HG03442 (cell line): ENCODE data around the gene SLC20A1.
"Not testable (repeated sequence)": the region's sequence is repeated elsewhere in the genome, so short reads cannot be mapped to it uniquely, and the experiment has no call there.

Experiments used
- ATAC-seq: cut with Tn5 transposase; IDR thresholded peaks from one replicate; pipeline ENCODE4 v1.9.1; 2021; ENCODE audit warnings: mild to moderate bottlenecking, moderate library complexity; ENCODE audit not compliant: unreplicated experiment

Gene SLC20A1, protein sequence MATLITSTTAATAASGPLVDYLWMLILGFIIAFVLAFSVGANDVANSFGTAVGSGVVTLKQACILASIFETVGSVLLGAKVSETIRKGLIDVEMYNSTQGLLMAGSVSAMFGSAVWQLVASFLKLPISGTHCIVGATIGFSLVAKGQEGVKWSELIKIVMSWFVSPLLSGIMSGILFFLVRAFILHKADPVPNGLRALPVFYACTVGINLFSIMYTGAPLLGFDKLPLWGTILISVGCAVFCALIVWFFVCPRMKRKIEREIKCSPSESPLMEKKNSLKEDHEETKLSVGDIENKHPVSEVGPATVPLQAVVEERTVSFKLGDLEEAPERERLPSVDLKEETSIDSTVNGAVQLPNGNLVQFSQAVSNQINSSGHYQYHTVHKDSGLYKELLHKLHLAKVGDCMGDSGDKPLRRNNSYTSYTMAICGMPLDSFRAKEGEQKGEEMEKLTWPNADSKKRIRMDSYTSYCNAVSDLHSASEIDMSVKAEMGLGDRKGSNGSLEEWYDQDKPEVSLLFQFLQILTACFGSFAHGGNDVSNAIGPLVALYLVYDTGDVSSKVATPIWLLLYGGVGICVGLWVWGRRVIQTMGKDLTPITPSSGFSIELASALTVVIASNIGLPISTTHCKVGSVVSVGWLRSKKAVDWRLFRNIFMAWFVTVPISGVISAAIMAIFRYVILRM

DNA sequence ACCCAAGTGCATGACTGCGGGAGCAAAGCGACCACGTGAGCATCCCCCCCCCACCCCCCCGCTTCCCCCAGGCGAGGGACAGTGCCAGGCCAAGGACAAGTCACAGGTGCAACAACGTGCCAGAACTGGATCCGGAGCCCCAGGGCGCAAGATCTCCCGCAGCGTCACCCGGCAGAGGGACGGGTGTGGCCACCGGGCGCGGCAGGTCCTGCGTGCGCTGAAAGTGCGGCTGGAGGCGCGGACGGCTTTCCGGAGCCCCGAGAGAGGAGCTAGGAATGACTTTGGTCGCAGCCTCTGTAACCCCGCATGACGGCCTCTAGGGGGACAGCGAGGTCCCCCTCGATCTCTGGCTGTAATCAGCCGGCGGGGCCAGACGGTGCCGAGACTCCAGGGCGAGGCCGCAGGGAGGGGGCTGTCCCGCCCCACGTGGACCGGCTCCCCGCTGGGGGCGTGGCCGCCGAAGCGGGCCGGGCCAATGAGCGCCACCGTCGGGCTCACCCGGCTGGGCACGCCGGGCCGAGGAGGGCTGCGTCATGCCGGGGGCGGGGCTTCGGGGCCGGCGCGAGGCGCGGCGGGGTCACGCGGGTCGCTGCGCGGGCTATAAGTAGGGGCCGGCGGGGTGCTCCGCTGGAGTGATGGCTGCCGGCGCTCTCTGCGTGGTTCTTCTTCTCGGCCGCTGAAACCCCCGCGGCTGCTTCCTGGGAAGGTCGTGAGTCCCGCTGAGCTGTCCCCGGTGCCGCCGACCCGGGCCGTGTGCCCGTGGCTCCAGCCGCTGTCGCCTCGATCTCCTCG is at the start of gene SLC20A1:
Gene SLC20A1 (plus strand): TSS at position 630 of the 792 bp plus-strand sequence. CDS start 890 bp downstream, outside the sequence.
- peak; percentile 87 for ATAC-seq

DNA sequence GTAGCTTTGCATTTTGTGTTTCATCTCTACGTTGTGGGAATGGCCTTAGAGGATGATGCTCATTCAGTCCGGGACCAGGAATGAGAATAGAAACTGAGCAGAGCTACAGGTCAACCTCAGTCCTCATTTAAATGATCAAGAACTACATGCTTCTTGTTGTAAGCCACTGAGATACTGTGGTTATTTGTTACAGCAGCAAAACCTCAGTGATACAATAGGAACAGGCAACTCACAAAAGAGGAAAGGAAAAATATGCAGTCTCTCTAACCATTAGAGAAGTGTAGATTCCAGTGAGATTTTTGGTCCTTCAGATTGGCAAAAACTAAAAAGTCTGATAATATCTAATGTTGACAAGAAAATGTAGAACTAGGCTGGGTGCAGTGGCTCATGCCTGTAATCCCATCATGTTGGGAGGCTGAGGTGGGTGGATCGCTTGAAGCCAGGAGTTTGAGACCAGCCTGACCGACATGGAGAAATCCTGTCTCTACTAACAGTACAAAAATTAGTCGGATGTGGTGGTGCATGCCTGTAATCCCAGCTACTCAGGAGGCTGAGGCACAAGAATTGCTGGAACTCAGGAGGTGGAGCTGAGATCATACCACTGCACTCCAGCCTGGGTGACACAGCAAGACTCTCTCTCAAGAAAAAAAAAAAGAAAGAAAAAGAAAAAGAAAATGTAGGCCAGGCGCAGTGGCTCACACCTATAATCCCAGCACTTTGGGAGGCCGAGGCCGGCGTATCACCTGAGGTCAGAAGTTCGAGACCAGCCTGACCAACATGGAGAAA is 48.0 kb upstream of the SLC20A1 start:
- no peak for ATAC-seq

DNA sequence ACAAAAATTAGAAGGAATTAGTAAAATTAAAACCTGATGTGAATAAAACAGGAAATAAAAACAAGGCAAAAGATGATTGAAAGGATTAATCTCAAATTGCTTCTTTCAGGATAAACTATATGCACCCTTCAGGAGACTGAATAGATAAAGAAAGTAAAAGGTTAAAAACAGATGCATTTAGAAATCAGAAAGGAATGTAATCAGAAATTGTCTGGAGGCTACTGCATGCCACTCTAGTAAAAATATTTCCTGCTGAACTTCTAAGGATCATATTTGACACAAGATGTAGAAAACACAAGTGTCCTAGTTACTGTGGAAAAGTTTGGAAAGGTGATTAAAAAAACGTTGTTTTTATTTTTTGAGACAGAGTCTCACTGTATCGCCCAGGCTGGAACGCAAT is 45.1 kb upstream of the SLC20A1 start:
- no peak for ATAC-seq

DNA sequence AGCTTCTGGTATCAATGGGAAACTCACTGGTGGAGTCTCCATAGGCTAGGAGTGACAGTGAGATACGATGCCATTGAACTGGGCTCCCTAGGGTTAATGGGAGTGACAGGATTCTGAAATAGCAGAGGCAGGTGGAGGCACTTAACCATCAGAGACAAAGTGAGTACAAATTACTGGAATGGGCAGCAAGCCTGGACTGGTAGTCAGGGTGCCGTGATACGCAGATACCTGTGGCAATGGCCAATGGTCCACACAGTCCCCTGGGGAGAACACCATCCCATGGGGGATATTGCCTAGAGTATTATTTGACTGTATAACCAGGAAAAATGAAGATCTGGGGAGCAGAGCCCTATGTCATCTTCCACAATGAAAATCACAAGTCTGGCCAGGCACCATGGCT is 44.0 kb upstream of the SLC20A1 start:
- no peak for ATAC-seq

DNA sequence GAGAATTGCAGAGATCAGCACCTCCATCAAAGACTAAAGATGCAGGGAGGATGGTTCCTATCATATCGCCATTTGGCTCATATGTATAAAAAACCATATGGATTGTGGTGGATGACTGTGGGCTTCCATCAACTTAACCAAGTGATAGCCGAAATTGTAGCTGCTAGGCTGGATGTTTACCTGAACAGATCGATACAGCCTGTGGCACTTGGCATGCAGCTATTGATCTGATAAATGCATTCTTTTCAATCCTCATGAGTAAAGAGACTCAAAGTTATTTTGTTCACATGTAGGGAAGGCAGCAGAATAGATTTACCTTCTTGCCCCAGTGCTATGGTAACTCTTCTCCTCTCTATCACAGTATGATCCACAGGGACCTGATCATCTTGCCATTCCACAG is 42.8 kb upstream of the SLC20A1 start:
- no peak for ATAC-seq

DNA sequence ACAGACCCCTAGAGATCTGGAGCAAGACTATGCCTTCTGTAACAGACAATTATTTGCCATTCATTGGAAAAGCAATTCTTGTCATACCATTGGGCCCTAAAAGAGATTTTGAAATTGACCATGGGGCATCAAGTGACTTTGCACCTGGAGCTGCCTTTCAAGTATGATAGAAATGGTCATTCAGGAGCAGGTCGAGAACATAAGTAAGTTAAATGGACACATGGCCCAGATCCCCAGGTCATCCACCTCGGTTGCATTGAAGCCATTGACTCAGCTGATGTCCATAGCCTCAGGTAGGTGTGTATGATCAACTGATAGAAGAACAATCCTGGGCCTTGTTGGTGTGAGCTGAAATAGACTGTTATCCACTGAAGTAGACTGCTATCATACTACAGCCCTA is 42.0 kb upstream of the SLC20A1 start:
- no peak for ATAC-seq

DNA sequence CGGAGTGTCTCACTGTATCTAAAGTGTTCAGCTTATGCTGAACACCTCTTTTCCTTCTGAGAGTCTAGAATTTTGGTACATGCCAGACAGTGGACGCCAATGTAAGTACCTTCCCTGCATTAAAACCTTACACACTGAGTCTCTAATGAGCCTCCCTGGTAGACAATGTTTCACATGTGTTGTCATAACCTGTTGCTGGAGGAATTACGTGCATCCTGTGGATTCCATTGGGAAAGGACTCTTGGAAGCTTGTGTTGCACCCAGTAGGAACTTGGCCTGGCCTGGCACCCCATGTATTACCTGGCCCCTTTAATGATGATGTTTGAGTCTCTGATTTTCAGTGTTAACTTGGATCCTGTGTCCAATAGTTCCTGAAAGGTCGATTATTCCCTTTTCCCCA is 40.8 kb upstream of the SLC20A1 start:
- no peak for ATAC-seq

DNA sequence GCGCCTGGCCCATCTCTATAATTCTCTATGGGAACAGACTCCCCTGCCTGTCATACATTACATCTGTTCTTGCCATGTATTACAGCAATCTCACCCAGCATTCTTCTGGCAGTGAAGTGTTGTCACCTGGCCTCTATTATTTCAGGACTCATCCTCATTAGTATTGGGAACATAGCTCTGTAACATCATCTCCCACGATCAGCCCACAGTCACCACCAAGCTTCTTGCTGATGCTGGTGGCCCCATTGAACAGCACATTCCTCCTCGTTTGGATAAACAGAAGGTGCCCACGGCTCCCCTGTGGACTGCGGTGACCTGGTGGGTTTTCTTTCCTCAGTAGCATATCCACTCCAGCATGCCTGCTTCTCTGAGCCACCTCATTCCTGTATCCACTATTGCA is 39.8 kb upstream of the SLC20A1 start:
- ATAC-seq, result no peak

DNA sequence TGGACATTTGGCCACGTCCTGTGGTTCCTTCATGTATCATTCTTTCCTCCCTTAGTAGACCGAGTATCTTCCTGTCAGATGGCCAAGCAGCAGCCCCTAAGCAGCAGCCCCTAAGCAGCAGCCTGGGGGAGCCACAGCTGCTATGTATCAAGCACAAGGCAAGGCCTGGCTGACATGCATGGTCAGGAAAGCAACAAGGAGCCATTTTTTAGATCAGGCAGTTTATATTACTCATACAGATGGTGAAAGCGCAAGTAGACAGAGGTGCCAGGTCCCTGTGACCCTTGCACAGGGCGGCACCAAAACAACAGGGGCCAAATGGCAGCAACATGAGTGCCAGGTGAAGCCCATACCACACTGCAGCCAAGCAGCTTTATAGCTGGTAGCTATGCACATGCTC is 39.2 kb upstream of the SLC20A1 start:
- no peak for ATAC-seq

DNA sequence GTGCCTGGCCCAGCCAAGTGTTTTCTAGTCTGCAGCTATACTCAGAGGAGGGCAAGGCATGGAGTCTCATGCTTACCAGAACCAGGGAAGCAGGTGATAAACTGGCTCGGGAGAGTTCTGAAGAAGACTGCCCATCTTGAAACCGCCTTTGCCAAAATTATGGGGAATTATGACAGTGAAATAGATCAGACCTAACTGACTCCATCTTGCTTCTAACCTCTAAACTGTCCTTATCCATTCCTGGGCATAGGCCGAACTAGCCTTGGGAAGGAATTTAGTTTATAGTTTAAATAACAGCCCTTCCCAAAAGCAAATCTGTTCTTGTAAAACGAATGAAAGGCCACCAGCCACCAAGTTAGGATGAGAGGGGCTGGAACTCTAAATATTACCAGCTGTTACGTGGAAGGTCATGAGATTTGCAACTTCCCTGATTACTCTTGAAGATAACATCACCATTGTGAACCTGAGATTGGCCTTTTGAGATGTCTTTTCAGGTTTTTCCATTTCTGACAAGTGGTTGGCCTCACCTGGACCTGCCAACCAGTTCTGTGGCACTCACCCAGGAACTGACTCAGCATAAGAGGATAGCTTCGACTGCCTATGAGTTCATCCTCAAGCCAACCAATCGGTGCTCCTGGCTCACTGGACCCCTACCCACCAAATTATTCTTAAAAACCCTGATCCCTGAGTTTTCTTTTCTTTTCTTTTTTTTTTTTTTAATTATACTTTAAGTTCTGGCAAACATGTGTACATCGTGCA is 37.9 kb upstream of the SLC20A1 start:
- ATAC-seq, result no peak

DNA sequence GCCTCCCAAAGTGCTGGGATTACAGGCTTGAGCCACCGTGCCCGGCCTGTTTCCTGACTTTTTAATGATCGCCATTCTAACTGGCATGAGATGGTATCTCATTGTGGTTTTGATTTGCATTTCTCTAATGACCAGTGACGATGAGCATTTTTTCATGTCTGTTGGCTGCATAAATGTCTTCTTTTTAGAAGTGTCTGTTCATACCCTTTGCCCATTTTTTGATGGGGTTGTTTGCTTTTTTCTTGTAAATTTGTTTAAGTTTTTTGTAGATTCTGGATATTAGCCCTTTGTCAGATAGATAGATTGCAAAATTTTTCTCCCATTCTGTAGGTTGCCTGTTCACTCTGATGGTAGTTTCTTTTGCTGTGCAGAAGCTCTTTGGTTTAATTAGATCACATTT is 36.4 kb upstream of the SLC20A1 start:
- ATAC-seq, result not testable (repeated sequence)

DNA sequence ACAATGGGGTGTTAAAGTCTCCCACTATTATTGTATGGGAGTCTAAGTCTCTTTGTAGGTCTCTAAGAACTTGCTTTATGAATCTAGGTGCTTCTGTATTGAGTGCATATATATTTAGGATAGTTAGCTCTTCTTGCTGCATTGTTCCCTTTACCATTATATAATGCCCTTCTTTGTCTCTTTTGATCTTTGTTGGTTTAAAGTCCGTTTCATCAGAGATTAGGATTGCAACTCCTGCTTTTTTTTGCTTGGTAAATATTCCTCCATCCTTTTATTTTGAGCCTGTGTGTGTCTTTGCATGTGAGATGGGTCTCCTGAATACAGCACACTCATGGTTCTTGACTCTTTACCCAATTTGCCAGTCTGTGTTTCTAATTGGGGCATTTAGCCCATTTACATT is 33.5 kb upstream of the SLC20A1 start:
- not testable (repeated sequence) for ATAC-seq

DNA sequence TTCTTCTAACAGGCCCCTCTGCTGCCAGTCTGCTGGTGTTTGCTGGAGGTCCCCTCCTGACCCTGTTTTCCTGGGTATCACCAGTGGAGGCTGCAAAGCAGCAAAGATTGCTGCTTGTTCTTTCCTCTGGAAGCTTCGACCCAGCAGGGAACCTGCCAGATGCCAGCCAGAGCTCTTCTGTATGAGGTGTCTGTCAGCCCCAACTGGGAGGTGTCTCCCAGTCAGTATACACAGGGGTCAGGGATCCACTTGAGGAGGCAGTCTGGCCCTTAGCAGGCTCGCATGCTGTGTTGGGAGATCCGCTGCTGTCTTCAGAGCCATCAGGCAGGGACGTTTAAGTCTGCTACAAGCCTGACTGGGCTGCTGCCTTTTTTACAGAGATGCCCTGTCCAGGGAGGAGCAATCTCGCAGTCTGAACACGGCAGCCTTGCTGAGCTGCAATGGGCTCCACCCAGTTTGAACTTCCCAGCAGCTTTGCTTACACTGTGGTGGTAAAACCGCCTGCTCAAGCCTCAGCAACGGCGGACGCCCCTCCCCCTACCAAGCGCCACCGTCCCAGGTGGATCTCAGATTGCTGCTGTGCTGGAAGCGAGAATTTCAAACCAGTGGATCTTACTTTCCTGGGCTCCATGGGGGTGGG is 31.4 kb upstream of the SLC20A1 start:
- no peak for ATAC-seq

DNA sequence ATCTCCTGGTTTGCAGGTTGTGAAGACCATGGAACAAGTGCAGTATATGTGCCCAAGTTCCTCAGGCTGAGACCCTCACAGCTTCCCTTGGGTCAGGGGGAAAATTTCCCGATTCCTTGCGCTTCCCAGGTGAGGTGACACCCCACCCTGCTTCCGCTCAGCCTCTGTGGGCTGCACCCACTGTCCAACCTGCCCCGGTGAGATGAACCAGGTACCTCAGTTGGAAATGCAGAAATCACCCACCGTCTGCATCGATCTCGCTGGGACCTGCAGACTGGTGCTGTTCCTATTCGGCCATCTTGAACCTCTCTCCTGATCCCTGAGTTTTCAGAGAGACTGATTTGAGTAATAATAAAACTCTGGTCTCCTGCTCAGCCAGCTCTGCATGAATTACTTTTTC is 30.7 kb upstream of the SLC20A1 start:
- ATAC-seq, result no peak

DNA sequence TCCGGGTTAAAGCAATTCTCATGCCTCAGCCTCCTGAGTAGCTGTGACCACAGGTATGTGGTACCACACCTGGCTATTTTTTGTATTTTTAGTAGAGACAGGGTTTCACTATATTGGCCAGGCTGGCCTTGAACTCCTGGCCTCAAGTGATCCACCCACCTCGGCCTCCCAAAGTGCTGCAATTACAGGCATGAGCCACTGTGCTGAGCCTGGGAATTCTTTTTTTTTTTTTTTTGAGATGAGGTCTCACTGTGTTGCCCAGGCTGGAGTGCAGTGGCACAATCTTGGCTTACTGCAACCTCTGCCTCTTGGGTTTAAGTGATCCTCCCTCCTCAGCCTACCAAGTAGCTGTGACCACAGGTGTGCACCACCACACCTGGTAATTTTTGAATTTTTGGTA is 29.9 kb upstream of the SLC20A1 start:
- ATAC-seq, result not testable (repeated sequence)

DNA sequence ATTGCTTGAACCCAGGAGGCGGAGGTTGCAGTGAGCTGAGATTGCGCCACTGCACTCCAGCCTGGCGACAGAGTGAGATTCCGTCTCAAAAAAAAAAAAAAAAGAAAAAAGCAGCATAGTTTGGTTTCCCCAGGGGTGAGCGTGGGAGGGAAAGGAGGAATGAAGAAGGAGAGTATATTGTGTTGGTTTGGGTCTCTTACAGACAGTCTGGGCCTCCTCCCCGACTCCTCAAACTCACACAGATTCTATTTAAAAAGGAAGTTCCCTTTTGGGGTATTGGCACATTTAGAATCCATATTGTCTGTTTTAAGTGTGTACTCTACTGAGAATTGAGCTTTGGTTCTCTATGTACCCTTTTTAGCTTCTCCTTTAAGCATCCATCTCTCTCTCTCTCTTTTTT is 27.4 kb upstream of the SLC20A1 start:
- ATAC-seq, result no peak

DNA sequence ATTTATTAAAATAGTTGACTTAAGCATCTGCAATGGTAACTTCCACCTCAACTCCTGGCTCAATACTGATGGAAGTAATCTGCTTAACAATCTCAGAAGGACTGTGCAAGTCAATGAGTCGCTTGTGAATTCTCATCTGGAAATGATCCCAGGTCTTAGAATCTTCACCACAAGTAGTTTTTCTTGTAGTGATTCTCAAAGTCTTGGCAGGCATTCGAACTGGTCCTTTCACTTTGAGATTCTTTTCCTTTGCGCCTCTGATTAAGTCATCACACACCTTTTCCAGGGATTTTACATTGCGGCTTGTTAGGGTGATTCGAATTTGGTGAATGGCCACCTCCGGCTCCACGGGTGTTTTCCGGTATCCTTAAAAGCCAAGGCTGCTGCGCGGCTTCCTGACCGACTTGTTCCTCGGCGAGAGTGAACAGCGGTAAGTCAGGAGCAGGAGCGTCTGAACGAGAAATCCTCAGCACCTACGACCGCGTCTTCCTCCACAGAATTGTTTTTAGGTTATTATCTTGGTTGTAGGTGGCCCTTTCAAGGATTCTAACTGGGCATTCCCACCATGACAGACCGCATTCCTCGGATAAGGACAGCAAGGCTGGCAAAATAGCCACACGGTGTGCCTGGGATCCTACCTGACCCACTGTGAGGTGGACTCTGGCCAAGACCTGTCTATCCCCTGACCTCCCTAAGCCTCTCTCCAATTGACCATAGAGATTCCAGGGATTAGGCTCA is 23.8 kb upstream of the SLC20A1 start:
- ATAC-seq, result no peak

DNA sequence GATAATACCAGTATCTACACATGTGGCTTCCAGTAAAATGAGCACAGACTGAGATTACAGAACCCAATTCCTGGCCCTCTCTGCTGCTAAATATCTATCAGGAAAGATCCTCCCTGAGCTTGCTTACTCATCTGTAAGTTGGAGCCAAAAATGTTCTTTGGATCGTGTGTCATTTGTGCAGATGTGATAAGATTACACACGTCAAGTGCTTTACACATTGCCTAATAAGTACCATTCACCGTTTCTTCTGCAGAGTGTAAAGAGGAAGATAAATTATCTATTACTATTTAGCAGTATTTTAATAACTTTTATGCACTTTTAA is 23.2 kb upstream of the SLC20A1 start:
- no peak for ATAC-seq
